Stromal cell of bone marrow (primary cell): ENCODE measurements around the gene KCNK5.

ENCODE experiments used
- DNase-seq: peaks from one replicate; pipeline ENCODE4 v3.0.0-alpha.2; 2012; ENCODE audit warnings: low read depth

The KCNK5 gene

DNA sequence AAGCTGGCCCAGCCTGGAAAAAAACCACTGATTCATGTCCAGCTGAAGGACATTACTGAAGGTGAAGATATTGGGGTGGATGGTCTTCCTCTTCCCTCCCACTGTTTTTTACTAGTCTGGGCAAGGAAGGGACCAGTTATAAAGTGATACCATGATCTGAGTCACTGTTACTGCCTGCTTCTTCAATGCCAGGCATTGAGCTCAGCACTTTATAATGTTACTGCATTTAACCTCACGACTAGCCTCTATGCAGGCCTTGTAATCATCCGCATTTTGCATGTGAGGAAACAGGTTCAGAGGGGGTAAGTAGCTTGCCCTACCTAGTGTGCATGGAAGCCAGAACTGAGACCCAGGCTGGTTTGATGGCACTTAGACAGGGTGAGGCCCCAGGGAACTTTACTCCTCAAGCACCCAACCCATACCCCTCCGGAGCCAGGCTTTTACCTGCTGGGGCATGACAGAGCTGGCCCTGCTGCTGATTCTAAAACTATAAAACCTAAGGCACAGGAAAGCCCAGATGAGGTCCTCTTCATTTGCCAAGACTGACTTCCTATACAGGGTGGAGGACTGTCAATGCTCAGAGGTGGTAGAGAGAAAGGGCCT lies 11.0 kb upstream of the KCNK5 start:
- no peak for DNase-seq

DNA sequence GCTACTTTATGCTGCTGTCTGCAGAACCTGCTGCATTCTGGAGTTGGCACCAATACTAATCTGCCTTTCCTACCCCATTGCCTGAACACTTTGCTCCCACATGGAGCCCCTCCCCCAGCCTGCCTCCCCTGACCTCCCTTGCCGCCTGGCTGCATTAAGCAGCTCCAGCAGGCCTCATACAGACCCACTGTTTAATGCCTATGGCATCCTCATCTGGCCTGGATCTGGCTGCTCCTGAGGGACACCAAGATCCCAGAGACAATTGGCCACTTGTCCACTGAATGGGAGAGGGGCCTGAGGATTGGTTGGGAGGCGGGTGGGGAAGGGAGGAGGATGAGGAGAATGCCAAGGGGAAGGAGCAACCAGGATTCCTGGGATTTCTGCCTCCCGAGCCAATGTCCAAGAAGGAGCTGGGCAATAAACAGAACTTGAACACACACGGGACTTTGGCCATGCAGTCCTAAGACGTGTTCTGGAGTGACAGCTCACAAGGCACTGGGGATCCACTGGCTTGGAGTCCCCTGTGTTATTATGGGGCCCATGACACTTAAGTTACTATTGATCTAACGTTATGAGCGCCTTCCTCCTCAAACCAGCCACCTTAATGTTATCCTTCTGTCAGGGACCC lies 10.4 kb upstream of the KCNK5 start:
- no peak for DNase-seq

DNA sequence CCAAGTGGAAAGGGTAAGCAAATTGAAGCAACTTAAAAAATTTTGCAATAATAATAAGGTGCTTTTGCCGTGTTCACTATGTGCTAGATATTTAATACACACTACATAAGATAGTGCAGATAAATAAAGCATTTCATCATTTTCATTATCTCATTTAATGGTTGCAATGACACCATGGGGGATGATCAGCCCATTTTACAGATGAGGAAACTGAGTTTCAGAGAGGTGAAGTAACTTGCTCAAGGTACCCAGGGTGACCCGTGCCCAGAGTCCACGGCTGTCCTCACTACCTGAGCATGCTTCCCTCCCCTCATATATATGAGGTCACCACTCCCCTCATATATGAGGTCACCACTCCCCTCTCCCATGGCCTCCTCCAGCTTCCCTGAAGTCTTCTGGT lies 7.5 kb upstream of the KCNK5 start:
- no peak for DNase-seq

DNA sequence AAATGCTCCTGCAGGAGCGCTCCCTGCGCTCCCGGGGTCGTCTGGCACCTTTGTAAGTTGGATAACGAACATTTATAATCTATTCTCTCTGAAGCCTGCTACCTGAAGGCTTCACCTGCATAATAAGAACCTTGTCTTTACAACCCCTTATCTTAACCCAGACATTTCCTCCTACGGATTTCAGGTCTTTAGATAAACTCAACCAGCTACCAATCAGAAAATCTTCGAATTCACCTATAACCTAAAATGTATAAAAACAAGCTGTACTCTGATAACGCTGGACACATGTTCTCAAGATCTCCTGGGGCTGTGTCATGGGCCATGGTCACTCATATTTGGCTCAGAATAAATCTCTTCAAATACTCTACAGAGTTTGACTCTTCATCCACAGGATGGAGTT lies 4.1 kb upstream of the KCNK5 start:
- no peak for DNase-seq

DNA sequence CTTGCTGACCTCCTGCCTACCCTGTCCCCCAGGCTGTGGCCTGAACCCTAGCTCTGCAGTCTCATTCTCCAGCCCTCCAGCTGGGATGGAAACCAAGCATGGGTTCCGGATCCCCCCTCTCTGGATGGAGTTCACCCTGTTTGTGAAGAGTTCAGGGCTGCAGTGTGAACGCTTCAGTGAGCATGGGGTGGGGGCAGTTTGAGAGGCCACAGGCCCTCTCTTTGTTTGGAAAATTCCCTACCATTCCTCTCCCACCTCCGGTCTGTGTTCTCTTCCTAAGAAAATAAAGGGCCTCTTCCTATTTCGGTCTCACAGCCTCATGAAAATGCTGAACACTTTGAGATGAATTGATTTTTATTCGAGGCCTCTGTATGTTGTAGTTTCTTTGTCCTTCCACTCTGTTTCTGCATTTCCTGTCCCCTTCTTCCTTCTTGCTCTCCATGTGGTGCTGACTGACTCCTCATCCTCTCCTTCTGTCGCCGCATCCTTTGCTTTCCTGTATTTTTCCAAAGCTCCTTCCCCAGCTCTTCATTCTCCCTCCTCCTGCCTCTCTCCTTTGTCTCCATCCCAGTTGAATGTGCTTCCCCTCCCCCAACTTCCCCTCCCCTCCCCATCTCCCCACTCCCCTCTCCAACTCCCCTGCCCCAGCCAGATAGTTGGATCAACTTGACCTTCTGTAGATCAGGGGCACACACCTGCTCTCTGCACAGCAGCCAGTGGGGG lies 2.4 kb upstream of the KCNK5 start:
- no peak for DNase-seq

DNA sequence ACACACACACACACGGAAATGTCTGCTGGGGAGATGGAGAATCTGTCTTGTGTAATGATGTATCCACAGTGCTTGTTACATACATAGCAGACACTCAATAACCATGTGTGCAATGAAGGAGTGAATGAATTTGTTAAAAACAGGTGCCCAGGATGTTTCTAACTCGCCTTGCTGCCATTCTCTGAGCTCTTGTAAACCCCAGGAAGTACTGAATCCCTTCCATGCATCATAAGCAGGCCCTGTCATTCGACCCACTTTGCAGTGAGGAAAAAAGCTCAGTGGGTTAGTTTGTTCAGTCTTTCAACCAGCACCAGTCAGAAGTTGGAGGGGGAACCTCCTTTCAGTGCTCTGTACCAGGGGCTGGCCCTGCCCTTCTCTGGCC lies 1.4 kb upstream of the KCNK5 start:
- no peak for DNase-seq

DNA sequence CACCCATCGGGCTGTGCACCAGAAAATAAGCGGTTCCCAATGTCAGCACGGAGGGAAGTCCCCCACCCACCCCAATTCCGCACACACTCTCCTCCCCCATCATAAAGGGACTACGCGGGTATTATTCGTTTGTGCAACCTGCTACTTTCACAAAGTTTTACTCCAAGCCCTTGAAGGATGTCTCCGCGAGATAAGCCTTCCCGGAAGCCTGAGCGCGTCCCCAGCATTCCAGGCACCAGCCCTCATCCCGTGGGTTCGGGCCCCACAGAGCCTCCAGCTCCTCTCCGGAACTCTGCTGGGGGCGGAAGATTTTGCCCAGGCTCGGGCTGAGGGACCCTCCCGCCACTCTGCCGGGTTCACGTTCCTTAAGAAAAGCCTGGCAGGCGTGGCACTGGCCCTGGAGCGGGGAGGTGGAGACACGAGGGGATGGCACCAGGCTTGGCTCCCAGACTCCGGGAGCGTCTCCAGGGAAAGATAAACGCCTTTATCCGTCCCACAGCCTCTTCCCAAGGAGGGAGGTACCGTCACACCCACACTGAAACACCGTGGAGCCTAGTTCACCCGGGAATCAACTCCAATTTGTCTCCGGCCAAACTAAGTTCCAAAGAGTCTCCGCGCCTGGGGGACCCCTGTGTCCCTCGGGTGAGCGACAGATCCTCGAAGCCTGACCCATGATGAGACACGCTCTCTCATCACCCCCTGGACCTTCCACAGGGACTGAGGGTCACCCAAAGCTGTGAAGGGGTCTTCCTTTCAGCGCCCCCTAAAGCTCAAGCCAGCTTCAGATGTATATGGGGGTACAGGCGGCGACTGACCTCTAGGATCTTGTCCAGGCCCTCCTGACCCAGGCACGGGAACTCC lies 934 bp downstream of the KCNK5 start:
- DNase-seq, result no peak

DNA sequence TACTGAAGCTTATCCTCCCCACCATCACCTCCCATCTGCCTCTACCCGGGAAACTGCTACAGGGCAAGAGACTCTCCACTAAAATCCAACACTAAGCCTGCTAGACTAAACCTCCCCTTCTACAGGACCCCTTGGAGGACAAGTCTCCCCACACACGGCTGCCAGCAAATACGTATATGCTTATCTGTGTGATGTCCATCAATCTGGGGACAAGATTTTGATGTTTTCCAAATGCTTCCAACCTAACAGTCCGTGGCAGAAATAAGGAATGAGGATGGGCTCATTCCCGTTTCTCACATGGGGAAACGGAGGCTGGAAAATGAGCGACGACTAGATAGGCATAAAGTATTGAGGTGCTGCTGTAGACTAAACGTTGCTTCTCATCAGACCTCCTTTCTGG lies 1.8 kb downstream of the KCNK5 start:
- no peak for DNase-seq

DNA sequence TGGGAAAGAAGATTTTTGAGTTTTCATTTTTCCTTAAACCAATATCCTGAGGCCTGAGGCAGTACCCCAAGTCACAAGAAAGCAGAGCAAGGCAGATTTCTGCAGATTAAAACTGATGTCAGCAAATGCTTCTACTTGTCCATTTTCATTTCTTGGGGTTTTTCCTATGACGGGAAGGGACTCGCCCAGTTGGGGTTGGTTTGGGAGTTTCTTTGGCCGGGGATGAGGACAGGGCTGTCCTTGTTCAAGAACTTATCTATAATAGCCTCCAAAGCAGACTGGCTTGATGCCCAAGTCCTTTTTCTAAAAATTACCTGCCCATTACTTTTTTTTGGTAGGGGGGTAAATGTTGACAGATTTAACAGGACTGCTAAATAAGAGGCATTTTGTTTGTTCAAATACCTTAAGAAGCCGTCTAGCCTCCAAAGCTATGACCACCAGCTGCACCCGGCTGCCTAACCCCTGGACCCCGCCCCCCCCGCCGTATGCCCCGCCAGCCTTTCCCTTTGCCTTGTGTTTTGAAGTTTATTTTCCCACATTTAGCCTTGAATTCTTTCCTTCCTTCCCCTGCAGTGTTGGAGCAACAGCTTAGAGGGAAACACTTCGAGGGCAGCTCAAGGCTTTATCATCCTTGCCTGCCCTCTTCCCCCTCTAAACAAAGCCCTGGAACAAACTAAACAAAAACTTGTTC lies 2.5 kb downstream of the KCNK5 start:
- no peak for DNase-seq

DNA sequence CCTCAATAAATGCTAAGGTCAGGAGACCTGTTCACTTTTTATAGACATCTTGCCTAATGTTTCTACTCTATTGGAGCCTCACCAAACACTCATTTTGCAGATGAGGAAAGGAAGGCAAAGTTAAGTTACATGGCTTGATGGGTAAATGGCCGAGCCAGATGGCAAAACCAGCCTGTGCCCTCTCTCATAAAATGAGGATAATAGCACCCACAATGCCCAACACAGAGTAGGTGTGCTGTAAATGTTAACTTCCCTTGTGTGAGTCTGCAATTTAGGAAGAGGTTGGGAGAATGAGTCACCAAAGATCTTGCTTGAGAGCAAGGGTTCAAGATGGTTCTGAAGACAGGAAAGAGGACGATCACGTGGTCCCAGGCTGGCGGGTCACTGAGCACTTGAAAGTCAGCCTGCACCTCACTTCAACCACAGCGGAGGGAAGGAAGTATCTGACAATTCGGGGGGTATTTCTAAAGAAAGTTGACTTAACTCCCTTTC lies 3.3 kb downstream of the KCNK5 start:
- DNase-seq, result no peak

DNA sequence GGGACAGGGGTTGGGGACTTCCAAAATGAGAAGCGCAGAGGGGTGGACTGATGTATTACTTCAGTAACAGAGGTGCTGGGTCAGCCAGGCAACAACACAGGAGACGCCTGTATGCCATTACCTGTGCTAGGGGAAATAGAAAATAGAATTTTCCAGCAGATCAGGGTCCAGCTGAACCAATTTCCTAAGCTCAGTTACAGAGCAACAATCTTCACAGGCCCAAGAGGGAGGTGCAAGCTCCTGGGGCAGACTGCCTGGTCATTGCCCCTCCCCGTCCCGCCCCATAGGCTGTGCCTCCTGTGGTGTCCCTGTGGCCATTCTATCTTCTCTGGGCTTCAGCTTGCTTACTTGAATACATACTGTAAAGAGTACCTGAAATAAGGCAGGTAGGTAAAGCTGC lies 3.7 kb downstream of the KCNK5 start:
- DNase-seq, result no peak

DNA sequence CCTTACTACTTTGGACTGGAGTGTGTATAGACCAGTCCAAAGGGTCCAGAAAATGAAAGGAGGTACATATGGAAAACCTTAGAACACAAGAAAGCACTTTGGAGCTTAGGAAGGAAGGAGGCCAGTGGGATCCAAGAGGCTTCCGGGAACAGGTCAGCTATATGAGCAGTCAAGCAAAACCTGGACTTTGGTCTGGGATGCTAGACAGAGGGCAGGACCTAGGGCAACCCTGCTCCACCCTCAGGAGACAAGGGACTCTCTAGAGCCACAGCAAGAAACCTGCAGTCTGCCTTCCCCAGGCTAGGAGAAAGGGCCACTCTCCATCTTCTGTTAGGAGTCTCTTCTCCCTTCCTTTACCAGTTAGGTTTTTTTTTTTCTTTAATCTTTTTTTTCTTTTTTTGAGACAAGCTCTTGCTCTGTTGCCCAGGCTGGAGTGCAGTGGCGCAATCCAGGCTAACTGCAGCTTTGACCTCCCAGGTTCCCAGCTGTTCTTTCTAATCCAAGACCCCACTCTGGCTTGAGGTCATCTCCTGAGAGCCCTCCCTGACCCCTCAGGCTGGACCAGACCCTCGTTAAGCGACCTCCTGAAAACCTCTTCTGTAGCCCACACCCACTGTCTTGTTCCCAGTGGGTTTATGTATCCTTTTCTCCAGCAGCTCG lies 4.6 kb downstream of the KCNK5 start:
- DNase-seq, result no peak

DNA sequence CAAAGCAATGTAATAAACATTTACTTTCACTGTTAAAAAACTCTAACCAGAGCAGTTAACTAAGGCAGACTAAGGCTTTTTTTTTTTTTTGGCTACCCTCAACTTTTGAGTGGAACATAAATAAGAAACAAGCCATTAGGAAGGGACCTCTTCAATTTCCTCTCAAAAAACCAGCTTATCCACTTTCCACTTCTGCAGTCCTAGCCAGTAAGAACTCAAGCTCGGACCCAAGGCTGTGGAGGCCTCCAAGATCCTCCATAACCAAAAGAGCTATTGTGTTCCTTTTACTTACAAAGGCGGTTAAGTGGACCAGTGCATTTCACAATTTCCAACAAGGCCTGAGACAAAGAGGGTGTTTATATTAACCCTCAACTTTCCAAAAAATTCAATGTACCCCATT lies 5.3 kb downstream of the KCNK5 start:
- DNase-seq, result no peak

DNA sequence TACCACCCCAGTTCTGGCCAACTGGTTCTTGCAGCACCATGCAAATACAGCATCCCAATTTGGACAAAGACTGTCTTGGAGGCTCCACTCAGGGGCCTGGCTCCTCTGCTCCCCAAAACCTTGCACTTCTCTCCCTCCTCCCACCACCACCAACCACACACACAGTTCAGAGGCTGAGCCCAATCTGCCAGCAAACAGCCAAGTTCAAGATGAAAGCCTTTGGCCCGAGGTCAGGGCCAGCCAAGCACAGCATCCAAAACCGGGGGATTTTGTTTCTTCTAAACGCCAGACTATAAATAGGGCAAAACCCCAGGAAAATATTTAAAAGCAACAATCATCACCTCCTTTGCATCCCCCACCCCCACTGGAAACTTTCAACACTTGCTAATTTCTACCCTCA lies 5.7 kb downstream of the KCNK5 start:
- DNase-seq, result no peak

DNA sequence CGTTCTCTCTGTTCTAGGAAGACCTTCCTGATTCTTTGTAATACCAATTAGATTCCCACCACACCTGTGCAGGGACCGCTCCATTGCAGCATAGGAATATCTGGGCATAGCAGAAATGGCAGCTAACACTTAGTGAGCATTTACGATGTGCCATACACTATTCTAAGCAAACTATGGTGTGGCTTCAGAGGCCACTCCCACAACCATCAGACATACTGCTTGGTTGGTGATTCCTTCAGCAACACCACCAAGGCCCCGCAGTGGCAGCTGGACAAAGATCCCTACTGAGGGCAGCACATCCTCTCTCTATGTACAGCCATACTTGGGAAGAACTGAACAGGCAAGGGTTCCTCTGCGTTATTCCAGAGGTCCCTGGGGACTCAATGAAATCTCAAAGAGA lies 6.2 kb downstream of the KCNK5 start:
- DNase-seq, result no peak

DNA sequence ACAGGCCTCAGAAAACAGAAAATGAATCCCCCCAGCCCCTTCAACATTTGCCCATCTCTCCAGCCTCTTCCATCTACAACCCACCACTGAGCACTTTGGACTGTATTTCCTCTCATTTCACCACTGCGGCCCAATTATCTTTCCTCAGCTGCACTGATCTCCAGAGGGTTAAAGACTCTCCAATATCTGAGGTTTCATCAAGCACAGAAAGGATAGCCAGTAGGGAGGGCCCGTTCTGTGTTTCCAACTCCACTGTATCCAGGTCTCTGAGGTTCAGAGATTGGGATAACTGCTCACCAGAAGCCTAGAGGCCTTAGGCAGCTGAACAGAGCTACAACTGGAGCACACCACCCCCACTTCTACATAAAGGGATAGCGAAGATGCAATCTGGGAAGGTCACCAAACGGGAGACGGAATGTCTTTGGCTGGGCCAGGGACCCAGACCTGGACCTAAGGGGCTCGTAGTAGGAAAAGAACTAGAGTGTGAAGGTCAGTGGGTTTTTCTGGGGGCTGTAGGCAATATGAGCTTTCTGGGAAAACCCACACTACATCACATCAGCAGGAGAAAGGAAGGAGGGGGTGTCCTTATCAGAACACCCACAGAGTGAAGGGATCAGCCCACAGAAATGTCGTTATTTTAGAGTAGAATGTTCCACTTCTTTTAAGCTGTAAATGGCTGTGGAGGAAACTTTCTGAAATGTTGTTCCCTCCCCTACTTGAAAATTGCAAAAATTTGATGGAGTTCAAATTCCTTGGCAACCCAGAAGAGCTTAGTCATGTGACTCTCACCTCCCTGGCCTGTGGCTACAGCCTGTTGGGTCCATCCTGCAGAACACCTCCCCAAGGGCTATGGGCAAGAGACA lies 7.3 kb downstream of the KCNK5 start:
- DNase-seq, result no peak

DNA sequence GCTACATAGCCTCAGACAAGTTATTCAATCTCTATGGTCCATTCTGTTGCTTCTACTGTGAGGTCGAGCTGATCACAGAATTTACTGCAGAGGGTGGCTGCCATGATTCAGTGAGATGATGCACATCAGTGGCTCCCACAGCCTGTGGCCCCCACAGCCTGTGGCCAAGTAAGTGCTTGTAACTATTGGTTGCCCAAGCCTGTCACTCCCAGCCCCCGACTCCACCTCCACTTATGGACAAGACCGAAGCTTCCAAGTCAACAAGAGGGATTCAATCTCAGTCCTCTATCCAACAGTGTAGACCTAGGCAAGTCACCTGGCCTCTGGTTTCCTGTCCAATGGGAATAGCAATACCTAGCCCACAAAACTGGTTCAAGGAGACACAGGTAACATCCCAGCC lies 8.2 kb downstream of the KCNK5 start:
- no peak for DNase-seq

DNA sequence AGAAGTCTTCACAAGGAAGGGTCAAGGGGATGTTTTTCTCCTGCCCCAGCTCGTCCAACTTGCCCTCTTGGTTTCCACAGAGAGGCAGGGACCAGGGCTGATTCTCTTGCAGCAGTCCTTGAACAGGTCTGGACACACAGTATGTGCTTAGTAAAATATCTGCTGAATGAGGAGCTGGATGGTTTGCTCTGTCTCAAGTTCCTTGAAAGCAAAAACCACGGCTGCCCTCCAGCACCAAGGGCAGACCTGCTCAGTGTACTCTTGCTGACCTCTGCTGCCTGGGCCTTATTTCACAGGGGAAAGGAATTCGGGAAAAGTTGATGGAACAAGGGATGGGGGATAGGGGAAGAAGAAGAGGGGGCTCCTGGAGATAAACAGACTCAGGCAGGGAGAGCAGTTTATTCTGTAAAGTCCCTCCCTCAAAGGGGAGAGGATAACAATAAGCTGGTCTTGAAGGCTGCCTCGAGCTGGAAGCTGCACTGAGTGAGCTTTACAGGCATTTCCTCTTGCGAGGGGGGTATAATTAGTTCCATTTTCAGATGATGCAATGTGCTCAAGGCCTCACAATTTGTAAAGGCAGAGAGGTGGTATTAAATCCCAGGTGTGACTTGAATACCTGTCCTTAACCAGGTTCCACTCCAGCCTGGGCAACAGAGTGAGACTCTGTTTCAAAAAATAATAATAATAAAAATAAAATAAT lies 10.3 kb downstream of the KCNK5 start:
- DNase-seq, result no peak

DNA sequence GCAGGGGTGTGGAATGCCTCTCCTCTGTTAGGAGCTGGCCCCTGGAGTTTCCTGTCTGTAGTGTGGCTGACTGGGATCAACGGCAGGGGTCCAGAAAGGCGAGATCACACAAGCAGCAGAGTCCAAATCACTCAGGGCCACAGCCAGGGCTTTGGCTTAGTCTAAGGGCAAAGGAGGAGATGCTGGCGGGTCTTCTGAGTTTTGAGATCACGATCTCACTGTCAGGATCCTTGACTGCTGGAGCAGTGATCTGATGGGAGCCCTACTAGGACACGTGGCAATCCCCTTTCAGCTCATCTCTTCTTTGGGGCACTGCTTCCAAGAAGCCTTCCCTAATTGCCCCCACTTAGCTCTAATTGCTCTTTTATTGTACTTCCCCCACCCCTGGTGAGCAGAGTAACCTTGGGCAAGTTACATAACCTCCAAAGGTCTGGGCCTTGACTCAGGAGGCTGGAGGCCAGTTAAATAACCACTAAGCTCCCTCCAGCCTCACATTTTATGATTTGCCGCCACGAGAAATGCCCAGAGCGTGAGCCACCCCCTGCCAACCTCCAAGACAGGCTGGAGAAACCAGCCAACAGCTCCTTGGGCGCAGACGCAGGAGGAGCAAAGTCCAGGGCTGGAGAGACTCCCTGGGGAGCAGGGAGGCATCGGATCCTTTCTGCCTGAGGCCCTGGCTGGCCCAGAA lies 12.0 kb downstream of the KCNK5 start:
- no peak for DNase-seq
